Measurements from ENCODE around the gene JMJD1C.

- TF ChIP-seq POLR2A (IDR thresholded peaks at IDR 0.05), result no peak
- TF ChIP-seq CTCF (IDR thresholded peaks at IDR 0.05), result no peak
Measured at GRCh38 chr10:63209705-63210104, 256.1 kb downstream of the JMJD1C start.
